ENCODE measurements around the gene SATB1.
"Not testable (repeated sequence)": the region's sequence is repeated elsewhere in the genome, so short reads cannot be mapped to it uniquely, and the experiment has no call there.

The SATB1 gene

DNA sequence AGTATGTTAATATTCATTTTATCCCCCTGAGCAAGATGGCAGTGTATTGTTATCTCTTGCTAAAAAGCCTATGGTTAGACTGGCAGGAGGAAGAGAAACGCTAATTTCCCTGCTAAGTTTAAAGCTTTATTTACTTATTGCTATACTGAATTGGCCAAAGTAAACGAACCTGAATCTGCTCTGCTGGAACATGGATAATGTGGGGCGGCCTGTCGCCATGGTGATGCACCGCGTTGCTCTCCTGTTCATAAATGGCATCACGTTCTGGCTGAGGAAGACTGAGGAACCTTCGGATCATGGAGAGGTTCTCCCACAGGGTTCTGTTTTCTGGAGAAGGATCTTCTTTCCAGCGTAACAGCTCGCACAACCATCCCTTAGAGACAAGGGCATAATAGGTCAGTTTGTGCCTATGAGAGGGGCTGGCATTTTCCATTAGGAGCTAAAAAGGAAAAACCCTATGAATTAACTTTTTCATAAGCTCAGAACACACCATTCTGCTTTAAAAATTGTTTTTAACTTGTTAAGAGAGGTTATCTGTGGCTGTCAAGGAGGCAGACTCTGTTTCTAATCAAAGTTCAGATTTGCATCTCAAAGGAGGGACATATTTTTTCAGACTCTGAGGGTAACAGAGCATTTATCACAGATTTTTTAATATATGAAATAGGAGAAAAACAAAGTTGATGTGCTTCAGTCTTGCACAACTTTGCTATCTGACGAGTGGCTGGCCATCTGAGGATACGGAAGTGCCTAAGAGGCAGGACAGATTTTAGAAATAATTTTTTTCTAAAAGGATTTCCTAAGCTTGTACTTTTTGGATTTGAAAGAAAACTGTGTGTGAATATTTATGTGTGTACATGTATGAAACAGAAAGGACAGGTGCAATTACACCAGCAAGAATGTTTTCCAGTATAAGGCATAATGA is 73.1 kb downstream of the SATB1 start:
- no peak for DNase-seq (ENCODE audit: low read depth)

DNA sequence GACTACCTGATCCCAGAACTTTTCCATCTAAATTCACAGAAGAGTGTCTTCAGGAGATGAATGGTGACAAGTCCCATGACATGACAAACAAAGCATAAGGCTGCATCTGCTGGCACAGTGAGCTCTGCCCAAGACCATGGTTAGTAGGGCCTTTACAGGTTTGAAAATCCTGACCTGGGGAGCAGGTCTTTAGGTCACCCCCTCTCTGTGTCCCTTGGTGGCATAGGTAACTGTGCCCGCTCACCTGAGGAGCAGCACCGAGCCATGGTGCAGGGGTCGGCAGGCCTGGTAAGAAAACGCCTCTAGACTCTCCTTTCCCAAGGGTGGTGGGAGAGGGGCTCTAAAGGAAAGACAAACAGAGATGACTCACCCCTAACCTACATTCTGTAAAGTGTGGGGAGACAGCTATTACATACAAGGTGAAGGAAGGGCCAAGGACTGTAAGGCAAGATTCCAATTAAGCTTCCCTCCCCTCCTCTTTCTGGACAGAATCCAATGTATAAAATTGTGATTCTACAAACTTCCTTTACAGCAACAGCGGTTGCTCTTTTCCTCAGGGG is 74.0 kb downstream of the SATB1 start:
- no peak for DNase-seq (ENCODE audit: low read depth)

DNA sequence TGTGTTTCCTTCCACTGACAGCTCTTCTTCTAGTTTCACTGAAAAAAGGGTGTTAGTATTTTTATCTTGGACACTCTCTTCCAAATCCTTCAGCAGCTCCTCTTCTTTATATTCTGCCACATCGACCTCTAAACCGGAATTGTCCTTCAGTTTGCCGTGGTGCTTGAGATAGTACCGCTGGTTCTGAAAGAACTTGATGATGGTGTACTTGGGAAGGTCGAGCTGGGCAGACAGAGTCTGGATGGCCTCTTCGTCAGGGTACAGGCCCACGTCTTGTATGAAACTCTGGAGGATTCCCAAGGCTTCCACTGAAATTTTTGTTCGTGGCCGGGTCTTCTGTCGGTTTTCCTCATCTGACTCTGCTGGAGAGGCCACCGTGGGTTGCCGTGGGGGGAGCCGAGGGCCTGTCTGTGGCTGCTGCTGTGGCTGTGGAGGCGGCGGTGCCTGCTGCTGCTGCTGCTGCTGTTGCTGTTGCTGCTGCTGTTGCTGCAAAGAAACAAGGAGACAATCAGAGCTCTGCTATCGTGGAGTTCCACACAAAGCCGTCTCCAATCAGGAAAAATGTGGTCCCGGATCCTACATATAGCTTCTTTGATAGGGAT is 75.8 kb downstream of the SATB1 start:
- DNase-seq (ENCODE audit: low read depth): no peak

DNA sequence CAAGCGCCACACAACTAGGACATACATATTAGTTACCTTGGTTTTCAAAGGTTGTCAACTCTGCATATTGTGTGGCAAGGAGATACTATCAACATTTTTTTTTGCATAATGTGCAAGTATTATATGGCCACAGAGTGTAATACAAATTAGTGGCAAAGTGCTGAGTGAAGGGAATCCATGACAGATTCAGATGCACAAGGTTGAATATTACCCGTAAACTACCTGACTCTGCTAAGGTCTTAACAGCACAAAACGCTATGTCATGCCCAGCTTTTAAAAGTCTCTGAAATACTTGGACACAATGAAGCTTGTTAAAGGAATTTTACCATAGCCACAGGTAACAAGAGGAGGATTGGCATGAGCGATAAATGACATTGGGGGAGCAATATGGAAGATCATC is 79.0 kb downstream of the SATB1 start:
- DNase-seq (ENCODE audit: low read depth): no peak

DNA sequence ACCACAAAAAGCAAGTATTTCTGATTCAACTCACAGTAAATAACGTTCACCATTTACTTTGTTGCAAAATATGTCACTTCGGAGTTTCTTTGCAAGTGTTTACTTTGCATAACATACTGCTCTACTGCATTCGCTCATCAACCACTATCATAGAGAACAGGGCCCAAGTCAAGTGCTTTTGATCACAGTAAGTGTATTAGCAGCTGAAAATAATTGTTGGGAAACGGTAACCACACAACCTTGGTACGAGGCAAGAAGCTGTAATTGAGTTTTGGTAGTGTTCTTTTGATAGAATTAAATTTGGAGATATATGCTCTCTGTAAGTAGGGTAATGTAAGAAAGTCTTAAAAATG is 80.1 kb downstream of the SATB1 start:
- no peak for DNase-seq (ENCODE audit: low read depth)

DNA sequence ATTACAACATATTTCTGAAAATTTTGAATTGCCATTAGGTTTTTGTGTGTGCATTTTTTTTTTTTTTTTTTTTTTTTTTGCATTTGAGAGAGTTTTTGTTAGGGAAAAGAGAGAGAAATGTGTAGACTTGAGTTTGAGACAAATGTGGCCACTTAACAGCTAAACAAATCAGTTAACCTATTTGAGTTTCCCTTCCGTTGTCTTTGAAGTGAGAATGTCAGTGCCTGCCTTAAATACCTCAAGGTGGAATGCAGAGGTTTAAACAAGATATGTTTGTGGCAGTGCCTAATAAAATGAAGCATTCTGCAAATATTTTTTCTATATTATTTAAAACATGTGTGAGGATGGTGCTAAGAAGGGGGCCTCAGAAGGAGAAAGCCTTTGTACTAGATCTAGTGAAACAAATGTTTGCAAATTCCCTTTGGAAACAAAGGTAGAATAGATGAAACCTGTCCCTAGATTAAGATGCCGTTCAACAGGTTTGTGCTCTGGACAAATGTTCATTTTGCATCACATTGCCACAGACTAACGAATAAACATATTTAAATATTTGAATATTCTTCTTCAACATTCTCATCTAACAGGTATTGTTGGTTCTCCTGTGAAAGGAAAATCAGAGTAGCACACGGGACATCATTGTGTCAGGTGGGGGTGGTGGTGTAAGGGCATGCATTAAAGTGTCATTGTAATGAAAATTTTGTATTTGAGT is 80.7 kb downstream of the SATB1 start:
- DNase-seq (ENCODE audit: low read depth): no peak

DNA sequence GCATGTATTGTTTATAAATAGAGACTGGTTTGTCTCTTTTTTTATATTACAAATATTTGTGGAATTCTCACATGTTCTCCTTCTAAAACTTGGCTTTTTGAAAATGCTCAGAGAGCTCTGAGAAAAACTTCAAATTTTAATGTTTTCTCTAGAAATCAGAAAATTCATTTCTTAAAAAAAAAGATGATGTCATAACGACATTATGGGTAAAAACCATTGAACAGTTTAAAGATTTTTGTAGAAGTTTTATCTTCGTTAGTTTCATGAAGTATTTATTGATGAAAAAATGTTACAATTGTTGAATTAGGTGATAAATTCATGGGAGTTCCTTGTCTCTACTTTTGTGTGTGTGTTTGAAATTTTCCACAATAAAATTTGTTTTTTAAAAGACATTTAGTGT is 81.3 kb downstream of the SATB1 start:
- no peak for DNase-seq (ENCODE audit: low read depth)

DNA sequence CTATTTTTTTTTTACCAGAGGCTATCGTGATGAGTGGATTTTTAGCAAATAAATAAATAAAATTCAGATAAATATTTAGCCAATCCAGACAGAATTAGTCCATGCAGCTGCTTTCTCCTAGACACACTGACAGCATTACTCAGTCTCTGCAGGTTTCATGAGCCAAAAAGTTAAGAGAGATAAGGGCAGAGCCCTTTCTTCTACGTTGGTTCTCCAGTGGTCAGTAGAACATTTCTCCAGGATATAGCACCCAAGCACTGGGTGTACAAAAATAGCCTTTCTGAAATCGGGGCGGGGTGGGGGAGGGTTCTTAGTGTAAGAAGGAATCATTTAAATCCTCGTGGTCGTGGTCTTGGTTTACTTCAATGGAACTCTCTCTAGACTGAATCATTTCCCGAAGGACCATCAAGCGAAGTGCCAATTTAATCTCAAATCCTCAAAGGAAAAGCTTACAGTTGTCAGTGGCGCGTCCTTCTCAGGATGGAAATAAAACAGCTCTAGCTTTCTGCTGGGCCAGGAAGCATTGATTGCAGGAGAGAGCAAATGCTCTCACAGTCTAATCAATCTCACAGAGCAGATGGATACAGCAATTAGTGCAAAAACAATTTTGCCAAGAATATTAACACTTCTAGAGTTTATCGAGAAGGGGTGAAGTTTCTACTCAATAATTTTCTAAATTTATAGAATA is 86.2 kb downstream of the SATB1 start:
- DNase-seq (ENCODE audit: low read depth): no peak

DNA sequence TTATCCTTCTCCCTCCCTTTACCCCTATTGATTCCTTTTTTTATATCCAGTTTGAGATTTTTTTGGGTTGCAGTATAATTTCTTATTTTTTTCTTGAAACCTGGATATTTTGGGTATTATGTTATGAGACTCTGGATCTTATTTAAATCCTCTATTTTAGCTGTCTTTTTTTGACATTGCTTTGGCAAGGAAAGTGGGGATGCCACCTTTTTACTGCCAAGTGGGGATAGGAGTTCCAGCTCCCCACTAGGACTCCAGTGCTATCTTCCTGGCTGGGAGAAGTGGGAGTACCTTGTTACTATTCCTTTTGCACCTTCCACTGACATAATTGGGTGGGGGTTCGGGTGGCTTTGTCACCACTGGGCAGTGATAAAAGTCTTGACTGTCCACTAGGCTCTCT is 87.9 kb downstream of the SATB1 start:
- no peak for DNase-seq (ENCODE audit: low read depth)

DNA sequence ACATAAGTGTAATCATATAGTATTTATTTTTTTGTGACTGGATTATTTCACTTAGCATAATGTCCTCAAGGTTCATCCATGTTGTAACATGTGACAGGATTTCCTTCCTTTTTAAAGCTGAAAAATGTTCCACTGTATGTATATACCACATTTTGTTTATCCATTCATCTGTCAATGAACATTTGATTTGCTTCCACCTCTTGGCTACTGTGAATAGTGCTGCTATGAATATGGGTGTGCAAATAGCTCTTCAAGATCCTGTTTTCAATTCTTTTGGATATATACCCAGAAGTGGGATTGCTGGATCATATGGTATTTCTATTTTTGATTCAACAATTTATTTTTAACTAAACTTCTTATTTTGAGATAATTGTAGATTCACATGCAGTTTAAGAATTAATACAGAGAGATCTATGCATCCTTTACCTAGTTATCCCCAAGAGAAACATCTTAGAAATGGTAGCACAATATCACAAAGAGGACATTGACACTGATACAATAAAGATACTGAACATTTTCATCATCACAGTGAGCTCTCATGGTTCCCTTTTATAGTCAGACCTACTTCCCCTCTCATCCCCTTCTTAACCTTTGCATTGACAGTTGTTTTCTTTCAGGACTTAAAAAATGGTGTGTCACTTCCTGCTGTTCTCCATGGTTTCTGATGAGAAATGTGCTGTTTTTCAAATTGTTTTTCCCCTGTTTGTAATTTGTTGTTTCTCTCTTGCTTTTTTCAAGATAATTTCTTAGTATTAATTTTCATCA is 90.1 kb downstream of the SATB1 start:
- DNase-seq (ENCODE audit: low read depth): no peak

DNA sequence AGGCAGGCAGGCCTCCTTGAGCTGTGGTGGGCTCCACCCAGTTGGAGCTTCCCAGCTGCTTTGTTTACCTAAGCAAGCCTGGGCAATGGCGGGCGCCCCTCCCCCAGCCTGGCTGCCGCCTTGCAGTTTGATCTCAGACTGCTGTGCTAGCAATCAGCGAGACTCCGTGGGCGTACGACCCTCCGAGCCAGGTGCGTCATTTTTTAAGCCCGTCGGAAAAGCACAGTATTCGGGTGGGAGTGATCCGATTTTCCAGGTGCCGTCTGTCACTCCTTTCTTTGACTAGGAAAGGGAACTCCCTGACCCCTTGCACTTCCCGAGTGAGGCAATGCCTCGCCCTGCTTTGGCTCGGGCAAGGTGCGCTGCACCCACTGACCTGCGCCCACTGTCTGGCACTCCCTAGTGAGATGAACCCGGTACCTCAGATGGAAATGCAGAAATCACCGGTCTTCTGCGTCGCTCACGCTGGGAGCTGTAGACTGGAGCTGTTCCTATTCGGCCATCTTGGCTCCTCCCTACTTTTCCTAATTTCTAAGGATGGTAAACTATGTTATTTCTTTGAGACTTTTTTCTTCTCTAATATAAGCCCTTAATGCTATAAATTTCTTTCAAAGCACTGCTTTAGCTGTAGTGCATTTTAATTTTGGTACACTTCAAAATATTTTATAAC is 94.2 kb downstream of the SATB1 start:
- DNase-seq (ENCODE audit: low read depth): not testable (repeated sequence)

DNA sequence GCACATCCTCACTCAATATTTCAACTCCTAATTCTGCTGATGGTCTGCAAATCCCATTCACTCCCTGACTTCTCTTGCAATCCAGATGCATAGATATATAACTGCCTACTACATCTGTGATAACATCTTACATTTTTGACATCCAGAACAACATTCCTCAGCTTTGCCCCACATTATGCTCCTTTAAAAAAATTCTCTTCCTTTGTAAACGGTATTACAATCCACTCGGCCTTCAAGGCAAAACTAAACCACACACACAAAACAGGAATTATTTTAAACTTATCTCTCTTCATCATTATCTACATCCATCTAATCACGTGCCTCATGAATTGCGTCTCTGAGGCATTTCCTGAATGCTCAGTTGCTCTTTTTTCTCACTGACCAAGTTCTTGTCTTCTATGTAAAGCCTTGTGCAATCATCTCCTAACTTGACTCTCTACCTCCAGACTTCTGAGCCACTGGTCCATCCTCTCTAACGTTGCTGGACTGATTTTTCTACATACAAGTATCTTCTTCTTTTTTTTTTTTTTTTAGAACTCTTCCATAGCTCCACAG is 117.0 kb downstream of the SATB1 start:
- DNase-seq (ENCODE audit: low read depth): no peak

DNA sequence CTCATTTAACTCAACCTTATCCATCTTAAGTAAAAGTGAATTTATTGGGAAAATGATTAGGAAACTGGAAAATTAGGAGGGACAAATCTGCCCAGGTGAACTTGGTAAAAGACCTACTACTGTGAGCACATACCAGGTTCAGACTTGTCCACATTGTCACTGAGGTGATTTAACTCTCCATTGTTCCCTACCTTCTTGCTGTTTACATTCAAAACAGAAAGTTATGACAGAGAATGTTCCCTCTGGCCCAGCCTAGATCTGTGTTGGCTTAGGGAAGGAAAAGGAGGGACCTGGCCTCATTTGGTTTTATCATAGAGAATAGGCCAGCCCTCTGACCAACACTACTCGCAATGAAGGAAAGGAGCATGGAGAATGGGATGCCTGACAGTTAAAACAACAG is 117.6 kb downstream of the SATB1 start:
- no peak for DNase-seq (ENCODE audit: low read depth)

DNA sequence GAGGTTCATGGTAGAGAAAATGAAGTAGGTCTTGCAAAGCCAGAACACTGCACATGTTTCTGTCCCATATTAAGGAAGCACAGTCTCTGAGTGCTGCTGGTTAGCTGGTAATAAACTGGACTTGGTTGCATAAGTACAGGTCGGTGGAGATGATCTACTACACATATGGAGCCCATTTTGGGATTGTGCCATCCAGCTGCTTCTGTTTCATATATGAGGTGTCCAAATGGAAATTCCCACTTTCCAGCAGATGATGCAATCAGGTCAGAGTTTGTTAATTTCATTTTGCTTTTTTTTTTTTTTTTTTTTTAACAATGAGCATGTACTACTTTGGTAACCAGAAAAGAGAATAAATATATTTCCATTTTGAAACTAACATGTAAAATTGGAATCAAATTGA is 122.6 kb downstream of the SATB1 start:
- DNase-seq (ENCODE audit: low read depth): no peak

DNA sequence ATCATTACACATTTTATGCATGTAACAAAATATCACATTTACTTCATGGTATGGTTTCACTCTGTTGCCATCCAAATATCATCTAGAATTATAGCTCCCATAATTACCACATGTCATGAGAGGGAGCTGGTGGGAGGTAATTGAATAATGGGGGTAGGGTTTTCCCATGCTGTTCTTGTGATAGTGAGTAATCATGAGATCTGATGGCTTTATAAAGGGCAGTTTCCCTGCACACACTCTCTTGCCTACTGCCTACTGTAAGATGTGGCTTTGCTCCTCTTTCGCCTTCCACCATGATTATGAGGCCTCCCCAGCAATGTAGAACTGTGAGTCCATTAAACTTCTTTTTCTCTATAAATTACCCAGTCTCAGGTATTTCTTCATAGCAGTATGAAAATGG is 123.4 kb downstream of the SATB1 start:
- DNase-seq (ENCODE audit: low read depth): no peak

DNA sequence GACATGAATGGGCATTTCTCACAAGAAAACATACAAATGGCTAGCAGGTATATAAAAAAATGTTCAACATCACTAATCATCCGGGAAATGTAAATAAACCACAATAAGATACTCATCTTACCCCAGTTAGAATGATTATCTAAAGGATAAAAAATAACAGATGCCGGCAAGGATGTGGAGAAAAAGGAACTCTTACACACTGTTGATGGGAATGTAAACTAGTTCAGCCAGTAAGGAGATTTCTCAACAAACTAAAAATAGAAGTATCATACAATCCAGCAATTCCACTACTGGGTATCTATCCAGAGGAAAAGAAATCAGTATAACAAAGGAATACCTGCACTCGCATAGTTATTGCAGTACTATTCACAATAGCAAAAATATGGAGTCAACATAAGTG is 124.2 kb downstream of the SATB1 start:
- no peak for DNase-seq (ENCODE audit: low read depth)

DNA sequence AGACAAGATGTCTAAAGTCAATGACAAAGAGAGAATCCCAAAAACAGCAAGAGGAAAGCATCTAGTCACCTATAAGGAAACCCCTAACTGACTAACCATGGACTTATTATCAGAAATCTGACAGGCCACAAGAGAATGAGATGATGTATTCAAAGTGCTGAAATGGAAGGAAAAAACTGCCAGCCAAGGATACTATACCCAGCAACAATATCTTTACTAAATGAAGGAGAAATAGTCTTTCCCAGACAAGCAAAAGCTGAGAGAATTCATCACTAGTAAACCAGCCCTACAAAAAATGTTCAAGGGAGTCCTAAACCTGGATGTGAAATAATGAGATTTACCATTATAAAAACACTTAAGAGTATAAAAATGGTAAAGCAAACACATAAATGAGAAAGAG is 128.0 kb downstream of the SATB1 start:
- DNase-seq (ENCODE audit: low read depth): no peak

Data from stimulated activated CD4-positive, alpha-beta T cell treated with anti-CD3 and anti-CD28 coated beads, Interleukin-2, amount 100 ng/mL, for 4 hours (primary cell).